K562 (cell line): ENCODE data around the gene KDM5A. TPM values are rescaled to one million over a fixed set of nuclear protein-coding genes. Genes with fewer than 3 reads are reported as not detected.
A peak's percentile ranks its signal among the peaks of the same experiment; 100 is the strongest.

Experiments
- ATAC-seq: fragments of 200-7000 bp; cut with Tn5 transposase; 3 replicates; pipeline ENCODE4 v1.9.1; 2020; ENCODE audit warnings: moderate library complexity
- BruUV-seq: library from RNA; stranded (reverse); fragments of 400-500 nt; replicated peaks from 2 replicates; lab custom pipeline; 2021; lab: Mats Ljungman, UMichigan
- CTCF ChIA-PET: fragments of 300-600 bp; formaldehyde crosslinking; extraction: SDS; loops from one replicate; lab custom pipeline; 2021; ENCODE audit warnings: low intra/inter-chr PET ratio; lab: Yijun Ruan, JAX
- POLR2A ChIA-PET: fragments of 300-600, 350-650 bp; sonication (Branson Sonifier 250); formaldehyde crosslinking; extraction: SDS; loops from one replicate; lab custom pipeline; 2021; ENCODE audit warnings: antibody characterized with exemption, inconsistent platforms; lab: Yijun Ruan, JAX
- DNase-seq, 4 experiments: peaks; one replicate each; pipeline versions ENCODE4 v3.0.0 to v3.0.0-alpha.2; 2011 to 2018; ENCODE audit warnings: low spot score in 3 of 4, mixed read lengths in 3 of 4; ENCODE audit errors: extremely low read depth in 1 of 4
- FAIRE-seq: peaks from 2 replicates; lab custom pipeline; 2011; peaks lifted over from hg19 to GRCh38; lab: Jason Lieb, UNC
- H2AFZ ChIP-seq: 2 replicates; pipeline ENCODE4 v1.6.0; 2011; ENCODE audit warnings: low read depth, low read length, control low read depth, inconsistent platforms
- H3K27ac ChIP-seq: fragments of 200-600 bp; 3 replicates; pipeline ENCODE4 v1.8.0; 2011; ENCODE audit warnings: low read depth, mild to moderate bottlenecking, control low read depth, inconsistent platforms, low read length, moderate library complexity, mixed read lengths; ENCODE audit errors: extremely low read depth
- H3K27me3 ChIP-seq, 2 experiments: fragments of 300-600 bp in 1 of 2; 2 replicates in 1 of 2; 3 replicates in 1 of 2; pipeline versions ENCODE4 v1.6.0 to v1.8.0; 2011; ENCODE audit warnings: inconsistent platforms in 2 of 2, low read length in 2 of 2, mild to moderate bottlenecking in 1 of 2, mixed read lengths in 1 of 2, moderate library complexity in 1 of 2; ENCODE audit not compliant: control insufficient read depth in 2 of 2, insufficient read depth in 2 of 2
- H3K36me3 ChIP-seq: fragments of 300-600 bp; 3 replicates; pipeline ENCODE4 v1.8.0; 2011; ENCODE audit warnings: mild to moderate bottlenecking, low read length, inconsistent platforms; ENCODE audit not compliant: control insufficient read depth, insufficient read depth
- H3K4me1 ChIP-seq, 2 experiments: fragments of 200-600 bp in 1 of 2; replicated peaks in 1 of 2; 2 replicates in 1 of 2; 3 replicates in 1 of 2; pipeline versions ENCODE4 v1.5.1 to v1.8.0; 2011; ENCODE audit warnings: inconsistent platforms in 2 of 2, low read length in 2 of 2, mild to moderate bottlenecking in 1 of 2, mixed read lengths in 1 of 2, moderate library complexity in 1 of 2; ENCODE audit not compliant: control insufficient read depth in 2 of 2, insufficient read depth in 2 of 2
- H3K4me2 ChIP-seq: 2 replicates; pipeline ENCODE4 v1.6.1; 2011; ENCODE audit warnings: low read length, control low read depth, inconsistent platforms, mixed read lengths; ENCODE audit not compliant: insufficient read depth
- H3K4me3 ChIP-seq: fragments of 200-600 bp; sonication (generic), shearing (Covaris generic); 2 replicates; pipeline ENCODE4 v1.5.1; 2016; ENCODE audit warnings: control low read depth, inconsistent platforms
- H3K79me2 ChIP-seq: fragments of 200-600 bp; 3 replicates; pipeline ENCODE4 v1.8.0; 2011; ENCODE audit warnings: low read length, inconsistent platforms; ENCODE audit not compliant: control insufficient read depth, insufficient read depth
- H3K9ac ChIP-seq, 2 experiments: 2 replicates each; pipeline versions ENCODE4 v1.6.0 to v1.6.1; 2011; ENCODE audit warnings: low read depth in 2 of 2, low read length in 2 of 2, control low read depth in 1 of 2, inconsistent platforms in 1 of 2, mild to moderate bottlenecking in 1 of 2, mixed read lengths in 1 of 2; ENCODE audit not compliant: insufficient read depth in 1 of 2
- H3K9me1 ChIP-seq: one replicate; pipeline ENCODE4 v1.6.0; 2011; ENCODE audit warnings: inconsistent platforms, mild to moderate bottlenecking, low read length, moderate library complexity; ENCODE audit not compliant: control insufficient read depth, insufficient read depth
- H3K9me3 ChIP-seq: replicated peaks from 2 replicates; pipeline ENCODE4 v1.5.1; 2011; ENCODE audit warnings: low read depth, low read length, inconsistent platforms; ENCODE audit not compliant: control insufficient read depth, insufficient read depth
- H4K20me1 ChIP-seq: replicated peaks from 2 replicates; pipeline ENCODE4 v1.6.1; 2011; ENCODE audit warnings: low read length, inconsistent platforms, mixed read lengths; ENCODE audit not compliant: control insufficient read depth, insufficient read depth
- CREM ChIP-seq: IDR thresholded peaks from 2 replicates; pipeline ENCODE4 v1.6.1; 2014; ENCODE audit warnings: antibody characterized with exemption, low read depth
- HNRNPL ChIP-seq: fragments of 200-400 bp; formaldehyde crosslinking; IDR thresholded peaks from 2 replicates; pipeline ENCODE4 v1.6.1; 2017; ENCODE audit warnings: low read depth, mild to moderate bottlenecking, low read length
- HNRNPUL1 ChIP-seq: fragments of 200-400 bp; formaldehyde crosslinking; IDR thresholded peaks from 2 replicates; pipeline ENCODE4 v1.6.1; 2017; ENCODE audit warnings: low read length
- KDM4B ChIP-seq, 2 experiments: fragments of 450-650 bp in 1 of 2; sonication (generic) in 1 of 2; IDR thresholded peaks; 2 replicates each; pipeline ENCODE4 v1.6.1; 2016 to 2017; ENCODE audit warnings: borderline replicate concordance in 2 of 2, antibody characterized with exemption in 1 of 2, low read depth in 1 of 2, mild to moderate bottlenecking in 1 of 2
- NCOR1 ChIP-seq: fragments of 450-650 bp; IDR thresholded peaks from 2 replicates; pipeline ENCODE4 v1.6.1; 2016; ENCODE audit warnings: mild to moderate bottlenecking, moderate library complexity
- ZBTB7A ChIP-seq: IDR thresholded peaks from 2 replicates; pipeline ENCODE4 v1.6.1; 2011; ENCODE audit warnings: low read depth, mild to moderate bottlenecking, low read length, moderate library complexity, borderline replicate concordance; ENCODE audit not compliant: control insufficient read depth
- ZFP30 ChIP-seq: fragments of 250-450 bp; sonication (Bioruptor Pico); IDR thresholded peaks from 2 replicates; pipeline ENCODE4 v1.8.0; 2022; ENCODE audit warnings: moderate library complexity, mild to moderate bottlenecking, inconsistent platforms, borderline replicate concordance
- ZKSCAN3 ChIP-seq: fragments of 250-450 bp; sonication (Bioruptor Pico); IDR thresholded peaks from 2 replicates; pipeline ENCODE4 v1.4.0; 2020
- ZNF707 ChIP-seq: fragments of 250-450 bp; sonication (Bioruptor Pico); conservative IDR thresholded peaks from 2 replicates; pipeline ENCODE4 v1.8.0; 2022; ENCODE audit warnings: inconsistent platforms, mild to moderate bottlenecking, moderate library complexity
- WGBS: fragments of 100-300 bp; shearing (Covaris generic); methylation state at CpG from one replicate; pipeline ENCODE4 v1.1.6; 2016; ENCODE audit warnings: low coverage, mixed read lengths; ENCODE audit not compliant: insufficient coverage; ENCODE audit errors: missing lambda C conversion rate; 5-methylcytosine and 5-hydroxymethylcytosine counted together
- in situ Hi-C: fragments of 300-500 bp; cut with MboI; formaldehyde crosslinking; loops from 4 replicates; pipeline ENCODE4 v1.15.0; 2018; ENCODE audit warnings: inconsistent platforms, mixed read lengths
- intact Hi-C: fragments of 100-400 bp; cut with micrococcal nuclease; formaldehyde crosslinking; loops from 2 replicates; pipeline ENCODE4 v1.14.2; 2022
- polyA plus RNA-seq, 8 experiments: library from polyadenylated mRNA; depleted of rRNA in 4 of 8; stranded (reverse) in 5 of 8; unstranded in 3 of 8; fragments of >200 nt; fragmentation: Nextera tagmentation in 2 of 8; fragmentation: Illumina TruSeq in 1 of 8; extraction: Ambion mirVana in 2 of 8; extraction: Trizol in 1 of 8; gene quantifications; 2 replicates each; pipeline versions ENCODE4 v1.2.1 to v1.2.3, GENCODE V29; 2011 to 2014; ENCODE audit warnings: inconsistent platforms in 1 of 8, missing spikeins in 1 of 8
- total RNA-seq, 7 experiments: library from RNA; depleted of rRNA in 6 of 7; stranded (reverse); fragments of >200 nt in 6 of 7; fragmentation: Illumina TruSeq in 2 of 7; extraction: Trizol in 2 of 7; gene quantifications; 2 replicates each; pipeline versions ENCODE4 v1.2.1 to v1.2.3, GENCODE V29; 2011 to 2021; ENCODE audit warnings: low replicate concordance in 1 of 7
- TF ChIP-seq, protein P1 (sequence below), 2 experiments: fragments of 450-650 bp; formaldehyde crosslinking in 1 of 2; IDR thresholded peaks; 2 replicates each; pipeline versions ENCODE4 v1.4.0 to v1.6.1; 2014 to 2020; ENCODE audit warnings: mild to moderate bottlenecking in 2 of 2, borderline replicate concordance in 1 of 2, low read depth in 1 of 2
- TF ChIP-seq, protein P2 (sequence below): fragments of 450-650 bp; IDR thresholded peaks from 2 replicates; pipeline ENCODE4 v1.6.1; 2017; ENCODE audit warnings: antibody characterized with exemption

Gene KDM5A
- total and polyA plus RNA-seq, 9 of the 15 experiments (the other 6 are each of a cell fraction or from before 2014, with no cell fraction given) = 5.5 to 35.1 (median 13.1) TPM

DNA sequence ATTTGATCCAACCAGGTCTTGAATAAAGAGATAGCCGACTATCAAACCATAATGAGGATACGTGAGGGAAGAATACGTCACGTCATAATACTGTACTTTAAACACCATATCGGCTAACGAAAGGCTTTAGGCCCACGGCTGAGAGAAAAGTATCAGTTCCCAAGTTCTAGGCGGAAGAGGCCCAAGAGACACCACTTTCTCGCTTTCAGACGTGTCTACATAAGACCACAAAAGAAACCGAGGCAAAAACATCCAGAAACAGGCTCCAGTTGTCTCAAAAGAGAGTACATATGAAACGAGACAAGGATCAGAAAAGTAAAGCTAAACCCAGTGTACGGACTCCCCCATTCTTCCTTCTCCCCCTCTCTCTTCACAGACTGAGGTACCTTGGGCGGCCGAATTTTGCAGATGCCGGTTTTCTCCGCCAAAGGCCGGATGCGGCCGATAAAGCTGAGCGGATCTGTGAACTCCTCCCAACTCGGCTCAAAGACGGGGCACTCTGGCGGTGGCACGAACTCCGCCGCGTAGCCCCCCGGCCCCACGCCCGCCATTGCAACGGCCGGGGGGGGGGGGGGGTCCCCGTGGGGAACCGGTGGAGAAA is 479 bp downstream of the KDM5A start:
- FAIRE-seq (no peak), DNase-seq (peak in 2 of 4 experiments; percentile 24 to 45), ATAC-seq (peak; percentile 69)
- peak overlapping the region; percentile 98 for H3K27ac ChIP-seq
- no peaks in the 10 kb centered on the region for H3K27me3 ChIP-seq
- WGBS = 2% methylated on average over 20 of the region's 35 CpGs
- H3K9ac ChIP-seq = peak overlapping the region; percentile 82 to 96
- H3K4me1 ChIP-seq = no peaks in the 10 kb centered on the region; a peak in 1 of 5 replicates
- H2AFZ ChIP-seq = peak overlapping the region; percentile 100
- POLR2A ChIA-PET = interaction anchor here (0.6 to 2.7 kb wide), 4 partner anchors 9 to 243 kb away, joined by 3 to 13 read pairs (median 3); partner anchors contain the start of gene CCDC77
- no peaks in the 10 kb centered on the region for H3K9me1 ChIP-seq
- in situ Hi-C loops = no loop called here
- H4K20me1 ChIP-seq = peaks cover 9% of the 10 kb centered on the region
- no peaks in the 10 kb centered on the region for H3K9me3 ChIP-seq
- intact Hi-C loops = no loop called here
- peak overlapping the region; percentile 98 for H3K4me3 ChIP-seq
- CTCF ChIA-PET = no interaction called here
- peaks cover 17% of the 10 kb centered on the region; the same call in 2 of the 3 replicates for H3K36me3 ChIP-seq
- TSS peak; percentile 71 for BruUV-seq
- peaks cover 43% of the 10 kb centered on the region for H3K79me2 ChIP-seq
- peak overlapping the region; percentile 88 for H3K4me2 ChIP-seq
- TF ChIP-seq NCOR1 = no peak
- TF ChIP-seq ZKSCAN3 (CRISPR knock-in tag) = no peak
- TF ChIP-seq CREM = 0 out of 2 replicates have a peak, but pooled peaks have one; percentile 4
- TF ChIP-seq KDM4B (IDR thresholded peaks at IDR 0.05; ENCODE audit: borderline replicate concordance in 2 of 2, low read depth in 1 of 2) = no peak
- no peak for TF ChIP-seq HNRNPL
- TF ChIP-seq, protein P1, sequence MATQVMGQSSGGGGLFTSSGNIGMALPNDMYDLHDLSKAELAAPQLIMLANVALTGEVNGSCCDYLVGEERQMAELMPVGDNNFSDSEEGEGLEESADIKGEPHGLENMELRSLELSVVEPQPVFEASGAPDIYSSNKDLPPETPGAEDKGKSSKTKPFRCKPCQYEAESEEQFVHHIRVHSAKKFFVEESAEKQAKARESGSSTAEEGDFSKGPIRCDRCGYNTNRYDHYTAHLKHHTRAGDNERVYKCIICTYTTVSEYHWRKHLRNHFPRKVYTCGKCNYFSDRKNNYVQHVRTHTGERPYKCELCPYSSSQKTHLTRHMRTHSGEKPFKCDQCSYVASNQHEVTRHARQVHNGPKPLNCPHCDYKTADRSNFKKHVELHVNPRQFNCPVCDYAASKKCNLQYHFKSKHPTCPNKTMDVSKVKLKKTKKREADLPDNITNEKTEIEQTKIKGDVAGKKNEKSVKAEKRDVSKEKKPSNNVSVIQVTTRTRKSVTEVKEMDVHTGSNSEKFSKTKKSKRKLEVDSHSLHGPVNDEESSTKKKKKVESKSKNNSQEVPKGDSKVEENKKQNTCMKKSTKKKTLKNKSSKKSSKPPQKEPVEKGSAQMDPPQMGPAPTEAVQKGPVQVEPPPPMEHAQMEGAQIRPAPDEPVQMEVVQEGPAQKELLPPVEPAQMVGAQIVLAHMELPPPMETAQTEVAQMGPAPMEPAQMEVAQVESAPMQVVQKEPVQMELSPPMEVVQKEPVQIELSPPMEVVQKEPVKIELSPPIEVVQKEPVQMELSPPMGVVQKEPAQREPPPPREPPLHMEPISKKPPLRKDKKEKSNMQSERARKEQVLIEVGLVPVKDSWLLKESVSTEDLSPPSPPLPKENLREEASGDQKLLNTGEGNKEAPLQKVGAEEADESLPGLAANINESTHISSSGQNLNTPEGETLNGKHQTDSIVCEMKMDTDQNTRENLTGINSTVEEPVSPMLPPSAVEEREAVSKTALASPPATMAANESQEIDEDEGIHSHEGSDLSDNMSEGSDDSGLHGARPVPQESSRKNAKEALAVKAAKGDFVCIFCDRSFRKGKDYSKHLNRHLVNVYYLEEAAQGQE (IDR thresholded peaks at IDR 0.05; ENCODE audit: borderline replicate concordance) = peak; percentile 33
- TF ChIP-seq, protein P1 (CRISPR knock-in tag; IDR thresholded peaks at IDR 0.05; ENCODE audit: low read depth) = no peak
- TF ChIP-seq, protein P2, sequence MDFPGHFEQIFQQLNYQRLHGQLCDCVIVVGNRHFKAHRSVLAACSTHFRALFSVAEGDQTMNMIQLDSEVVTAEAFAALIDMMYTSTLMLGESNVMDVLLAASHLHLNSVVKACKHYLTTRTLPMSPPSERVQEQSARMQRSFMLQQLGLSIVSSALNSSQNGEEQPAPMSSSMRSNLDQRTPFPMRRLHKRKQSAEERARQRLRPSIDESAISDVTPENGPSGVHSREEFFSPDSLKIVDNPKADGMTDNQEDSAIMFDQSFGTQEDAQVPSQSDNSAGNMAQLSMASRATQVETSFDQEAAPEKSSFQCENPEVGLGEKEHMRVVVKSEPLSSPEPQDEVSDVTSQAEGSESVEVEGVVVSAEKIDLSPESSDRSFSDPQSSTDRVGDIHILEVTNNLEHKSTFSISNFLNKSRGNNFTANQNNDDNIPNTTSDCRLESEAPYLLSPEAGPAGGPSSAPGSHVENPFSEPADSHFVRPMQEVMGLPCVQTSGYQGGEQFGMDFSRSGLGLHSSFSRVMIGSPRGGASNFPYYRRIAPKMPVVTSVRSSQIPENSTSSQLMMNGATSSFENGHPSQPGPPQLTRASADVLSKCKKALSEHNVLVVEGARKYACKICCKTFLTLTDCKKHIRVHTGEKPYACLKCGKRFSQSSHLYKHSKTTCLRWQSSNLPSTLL = no peak
- no peak for TF ChIP-seq ZNF707 (CRISPR knock-in tag)
- peak; percentile 83; the same call in 1 of the 2 replicates for TF ChIP-seq ZBTB7A
- no peak for TF ChIP-seq ZFP30 (CRISPR knock-in tag)
- no peak for TF ChIP-seq HNRNPUL1
